Measurements from ENCODE around the gene SELP.

Gene SELP

DNA sequence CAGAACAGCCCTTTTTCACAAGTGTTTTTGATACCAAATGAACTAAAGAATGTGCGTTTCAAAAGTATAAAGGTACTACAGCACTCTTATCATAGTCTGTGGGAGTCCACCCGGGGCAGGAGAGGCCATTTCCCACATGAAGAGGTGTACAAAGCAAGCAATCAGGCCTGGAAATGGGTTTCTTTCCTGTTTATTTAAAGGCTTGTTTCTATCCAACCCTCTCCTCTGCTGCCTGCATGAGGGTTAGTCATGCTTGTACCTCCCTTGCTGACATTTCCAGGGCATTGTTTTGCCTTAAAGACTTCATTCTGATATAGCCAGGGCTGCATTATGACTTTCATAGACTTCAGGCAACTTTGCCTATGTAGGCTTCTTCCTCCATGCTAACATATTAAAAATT, 11.6 kb downstream of the SELP start:
- no peak for DNase-seq

DNA sequence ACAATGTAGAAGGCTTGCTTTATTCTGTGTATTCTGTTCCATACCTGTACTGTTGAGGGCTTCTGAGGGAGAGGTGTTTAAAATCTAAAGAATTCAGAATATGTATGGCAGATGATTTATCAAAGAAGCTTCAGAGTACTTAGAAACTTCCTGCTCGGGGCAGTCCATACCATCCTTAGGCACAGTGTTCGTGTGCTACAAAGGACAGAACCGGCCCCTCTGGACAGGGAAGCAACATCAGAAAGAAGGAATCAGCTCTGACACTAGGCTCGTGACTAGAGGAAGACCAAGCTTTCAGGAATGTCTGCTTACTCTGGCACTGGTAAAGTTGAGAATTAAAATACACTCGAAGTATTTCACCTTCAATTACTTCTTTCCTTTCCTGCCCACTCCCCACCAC, 14.1 kb downstream of the SELP start:
- DNase-seq = no peak

DNA sequence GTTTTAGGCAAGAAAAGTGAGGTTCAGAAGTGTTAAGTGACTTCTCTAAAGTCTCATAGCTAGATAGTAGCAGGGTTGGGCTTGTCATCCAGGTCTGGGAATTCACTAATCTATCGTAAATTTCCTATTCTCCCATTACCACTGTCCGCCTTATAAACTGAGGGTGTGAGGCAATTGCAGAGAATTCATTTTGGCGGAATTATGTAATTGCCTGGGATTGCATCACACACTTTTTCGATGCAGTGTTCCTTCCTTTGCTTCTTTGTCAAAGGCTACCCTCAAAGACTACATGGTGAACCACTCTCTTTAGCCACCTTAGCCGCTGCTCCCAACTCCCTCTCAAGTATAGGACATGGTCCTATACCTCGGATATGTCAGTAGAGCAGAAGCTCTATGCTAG, 19.1 kb downstream of the SELP start:
- no peak for DNase-seq

DNA sequence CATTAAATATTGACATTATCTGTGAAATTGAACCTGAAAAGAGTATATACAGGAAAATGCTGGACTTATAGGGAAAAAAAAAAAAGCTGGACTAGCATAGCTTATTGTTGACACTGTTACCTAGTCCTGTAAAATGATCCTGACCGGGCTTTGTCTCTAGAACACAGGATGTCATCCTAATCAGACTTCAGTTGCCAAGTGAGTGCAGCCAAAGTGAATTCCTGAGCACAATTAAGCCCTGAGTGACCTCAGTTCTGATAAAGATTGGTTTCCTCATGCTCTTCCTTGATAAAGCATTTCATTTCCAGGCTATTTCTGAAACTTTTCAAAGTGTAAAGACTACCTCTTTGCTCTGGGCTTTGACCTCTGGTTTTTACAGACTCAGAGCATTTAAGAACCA, 19.8 kb downstream of the SELP start:
- no peak for DNase-seq

DNA sequence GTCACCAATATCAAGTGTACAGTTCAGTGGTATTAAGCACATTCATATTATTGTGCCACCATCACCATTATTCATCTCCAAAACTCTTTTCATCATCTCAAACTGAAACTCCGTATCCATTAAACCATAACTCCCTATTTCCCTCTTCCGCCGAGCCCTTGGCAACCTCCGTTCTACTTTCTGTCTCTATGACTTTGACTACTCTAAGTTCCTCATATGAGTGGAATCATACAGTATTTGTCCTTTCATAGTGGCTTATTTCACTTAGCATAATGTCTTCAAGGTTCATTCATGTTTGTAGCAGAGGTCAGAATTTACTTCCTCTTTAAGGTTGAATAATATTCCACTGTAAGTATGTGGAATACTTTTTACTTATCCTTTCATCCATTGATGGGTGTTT, 21.7 kb downstream of the SELP start:
- DNase-seq = no peak

DNA sequence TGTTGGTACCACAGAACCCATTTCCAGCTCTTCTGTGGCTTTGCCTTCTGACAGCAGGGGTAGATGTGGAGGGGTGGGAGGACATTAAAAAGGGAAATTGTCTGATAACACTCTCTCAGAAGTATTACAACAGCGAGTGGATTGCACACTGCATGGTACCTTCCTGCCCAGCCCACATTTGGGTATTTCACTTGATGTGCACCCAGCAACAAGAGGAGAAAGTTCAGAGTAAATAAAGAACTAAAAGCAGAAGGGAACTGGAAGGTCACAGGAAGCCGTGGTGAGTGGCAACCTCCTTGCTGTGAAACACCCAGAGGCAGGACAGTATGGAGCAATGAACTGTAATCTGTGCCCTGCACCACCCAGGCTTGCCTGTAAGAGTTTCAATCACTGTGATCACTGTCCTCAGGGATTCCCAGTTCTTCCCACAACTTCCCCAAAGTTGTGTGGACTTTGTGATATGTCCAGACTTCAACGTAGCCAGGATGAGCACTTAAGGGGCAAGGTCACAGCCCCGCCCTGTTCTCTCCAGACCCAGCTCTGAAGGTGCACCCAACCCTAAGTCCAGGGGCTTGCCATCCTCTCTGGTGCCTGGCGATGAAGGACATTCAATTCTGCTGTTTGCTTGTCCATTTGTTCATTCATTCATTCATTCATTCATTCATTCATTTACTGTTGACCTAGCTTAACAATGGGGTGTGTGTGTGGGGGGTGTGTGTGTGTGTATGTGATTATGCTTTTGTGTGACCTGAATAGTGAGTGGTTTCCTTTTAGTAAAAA, 25.0 kb downstream of the SELP start:
- DNase-seq = no peak

DNA sequence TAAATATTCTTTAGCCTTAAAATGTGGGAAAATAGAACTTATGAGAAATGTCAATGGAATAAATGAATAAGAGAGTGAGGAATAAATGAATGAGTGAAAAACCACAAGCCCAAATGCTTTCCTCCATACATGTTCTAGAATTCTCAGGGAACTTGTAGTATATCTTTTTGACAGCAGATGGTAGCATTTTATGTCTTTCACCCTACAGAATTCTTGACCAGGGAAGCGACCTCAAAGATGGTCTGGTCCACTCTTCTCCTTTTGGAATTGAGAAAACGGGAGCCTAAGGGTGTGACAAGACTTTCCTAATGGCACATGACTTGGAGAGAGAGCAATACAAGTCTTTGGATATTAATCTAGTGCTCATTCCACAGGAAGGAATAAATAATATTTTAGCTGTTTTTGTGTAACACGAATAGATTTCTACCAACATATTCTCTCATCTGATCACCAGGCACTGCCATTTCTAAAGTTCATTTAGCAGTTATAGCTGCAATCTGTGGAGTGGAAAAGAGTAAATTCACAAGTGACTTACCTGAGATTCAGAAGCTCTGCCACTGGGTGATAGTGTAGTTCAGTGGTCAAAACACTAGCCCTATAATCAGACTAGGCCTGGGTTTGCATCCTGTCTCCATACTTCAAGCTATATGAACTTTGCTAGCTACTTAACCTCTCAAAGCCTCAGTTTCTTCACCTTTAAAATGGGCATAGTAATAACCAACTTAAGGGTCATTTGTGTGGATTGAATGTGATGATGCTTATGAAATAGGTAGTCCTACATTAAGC, 28.6 kb downstream of the SELP start:
- DNase-seq = peak; percentile 17

DNA sequence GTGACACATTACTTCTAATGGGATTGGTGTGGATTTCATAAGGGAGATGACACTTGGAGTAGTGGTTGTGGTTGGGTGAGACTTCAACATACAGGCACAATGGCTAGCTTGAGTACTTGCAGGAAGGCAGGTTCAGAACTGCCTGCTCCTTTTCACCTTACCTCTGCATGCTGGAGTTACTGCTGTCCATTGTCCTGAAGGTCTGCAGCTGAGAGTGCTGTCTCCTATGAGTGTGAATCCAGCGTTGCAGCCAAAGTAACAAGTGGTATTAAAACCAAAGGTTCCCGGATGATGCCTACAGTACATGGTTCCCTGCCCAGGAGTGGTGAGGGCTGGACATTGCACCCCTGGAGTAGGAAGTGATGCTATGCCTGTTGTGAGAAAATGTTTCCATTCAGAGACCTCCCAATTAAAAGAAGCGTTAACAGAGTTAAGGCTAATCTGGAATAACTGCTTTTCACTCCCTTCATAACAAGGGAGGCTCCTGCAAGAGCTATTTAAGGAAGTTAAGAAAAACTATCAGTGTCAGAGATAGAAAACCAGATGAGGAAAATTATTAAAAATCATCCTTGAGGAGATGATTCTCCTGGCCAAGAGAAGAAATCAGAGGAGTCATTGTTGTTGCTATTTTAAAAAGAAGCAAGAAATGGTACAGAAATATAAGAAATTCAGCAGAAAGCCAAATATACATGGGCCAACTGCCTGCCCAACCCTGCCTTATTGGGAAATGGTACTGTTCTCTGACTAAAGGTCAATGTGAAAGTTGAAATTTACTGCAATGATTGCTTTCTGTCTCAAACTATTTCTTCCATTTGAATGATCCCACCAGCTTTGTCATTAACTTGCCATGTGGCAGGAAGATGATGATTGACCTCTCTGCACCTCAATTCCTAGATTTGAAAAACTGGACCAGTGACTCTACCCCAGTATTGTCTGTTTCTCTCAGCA, 33.9 kb downstream of the SELP start:
- DNase-seq = no peak

DNA sequence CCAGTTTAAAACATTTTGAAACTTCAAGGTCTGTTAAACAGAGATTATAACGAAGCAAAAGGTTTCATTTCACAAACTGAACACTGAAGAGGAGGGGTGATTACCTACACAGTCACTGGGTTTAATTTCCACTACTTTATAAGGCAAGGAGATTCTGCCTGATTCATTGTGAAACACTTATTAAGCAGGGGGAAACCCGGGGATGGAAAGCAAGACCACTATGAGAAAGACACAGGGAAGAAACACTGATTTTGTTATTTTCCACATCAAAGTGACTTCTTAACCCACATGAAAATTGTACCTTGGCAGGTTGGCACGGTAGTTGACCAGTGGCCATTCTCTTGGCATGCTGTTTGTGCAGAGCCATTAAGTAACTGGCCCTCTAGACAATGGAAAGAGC, 35.5 kb downstream of the SELP start:
- DNase-seq = no peak

DNA sequence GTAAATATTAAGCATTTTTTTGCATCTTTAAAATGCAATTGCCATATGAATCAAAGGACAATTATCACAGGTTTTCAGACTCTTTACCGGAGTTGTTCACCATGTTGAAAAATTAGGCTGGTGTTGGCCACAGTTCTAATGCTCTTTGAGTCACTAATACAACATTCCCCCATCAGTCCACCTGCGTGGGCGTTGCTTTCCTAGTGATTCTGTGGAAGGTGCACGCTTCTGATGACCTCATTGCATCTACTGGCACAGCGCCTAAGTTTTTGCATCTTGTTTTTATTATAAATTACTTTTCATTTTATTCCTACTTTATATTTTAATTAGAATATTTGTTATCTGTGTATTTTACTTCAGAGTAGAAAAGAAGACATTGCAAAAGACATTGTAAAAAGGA, 39.0 kb downstream of the SELP start:
- no peak for DNase-seq

DNA sequence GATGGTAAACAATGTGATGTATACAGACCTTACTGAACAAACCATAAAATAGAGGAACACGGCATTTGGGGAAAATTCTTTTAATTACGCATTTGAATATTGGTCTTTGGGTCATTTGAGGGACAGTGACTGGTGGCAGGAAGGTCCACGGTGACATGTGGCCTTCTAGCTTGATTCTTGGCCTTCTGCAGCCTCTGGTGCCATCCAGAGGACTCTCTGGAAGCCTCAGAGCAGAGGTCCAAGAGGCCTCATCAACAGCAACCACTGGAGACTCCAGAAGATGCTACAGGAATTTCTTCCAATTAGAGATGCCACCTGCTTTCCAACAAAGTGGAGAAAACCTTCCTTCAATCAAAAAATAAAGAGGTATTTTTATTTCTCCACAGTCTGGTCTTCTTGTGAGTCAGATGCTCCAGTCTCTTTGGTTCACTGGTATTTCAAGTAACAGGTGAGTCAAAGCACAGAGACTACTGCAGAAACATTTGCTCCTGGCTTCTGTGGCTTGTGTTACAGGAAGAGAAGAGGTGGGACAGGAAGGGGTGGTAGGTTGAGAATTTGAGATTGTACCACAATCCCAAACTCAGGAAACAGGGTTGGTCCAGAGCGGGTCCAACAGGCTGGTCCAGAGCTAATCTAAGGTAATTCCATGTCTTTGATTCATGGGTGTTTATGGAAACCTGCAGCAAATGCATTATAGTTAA, 41.0 kb downstream of the SELP start:
- DNase-seq = no peak

DNA sequence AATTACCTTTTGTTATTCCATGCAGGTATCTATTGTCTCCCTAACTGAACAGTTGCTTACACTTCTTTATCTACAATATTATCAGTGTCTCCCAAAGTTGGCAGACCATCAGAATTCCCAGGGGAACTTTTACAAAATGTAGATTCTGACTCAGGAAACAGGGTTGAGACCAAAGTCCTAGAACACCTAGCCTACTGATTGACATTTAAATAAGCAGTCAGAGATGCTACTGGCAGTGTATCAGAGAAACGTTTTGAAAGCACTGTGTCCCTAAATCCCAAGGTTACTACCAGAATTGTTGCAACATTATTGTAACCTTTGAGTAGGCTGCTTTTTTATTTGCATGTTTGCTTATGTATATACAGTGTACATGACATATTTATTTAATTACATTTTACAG, 41.8 kb downstream of the SELP start:
- DNase-seq = no peak

DNA sequence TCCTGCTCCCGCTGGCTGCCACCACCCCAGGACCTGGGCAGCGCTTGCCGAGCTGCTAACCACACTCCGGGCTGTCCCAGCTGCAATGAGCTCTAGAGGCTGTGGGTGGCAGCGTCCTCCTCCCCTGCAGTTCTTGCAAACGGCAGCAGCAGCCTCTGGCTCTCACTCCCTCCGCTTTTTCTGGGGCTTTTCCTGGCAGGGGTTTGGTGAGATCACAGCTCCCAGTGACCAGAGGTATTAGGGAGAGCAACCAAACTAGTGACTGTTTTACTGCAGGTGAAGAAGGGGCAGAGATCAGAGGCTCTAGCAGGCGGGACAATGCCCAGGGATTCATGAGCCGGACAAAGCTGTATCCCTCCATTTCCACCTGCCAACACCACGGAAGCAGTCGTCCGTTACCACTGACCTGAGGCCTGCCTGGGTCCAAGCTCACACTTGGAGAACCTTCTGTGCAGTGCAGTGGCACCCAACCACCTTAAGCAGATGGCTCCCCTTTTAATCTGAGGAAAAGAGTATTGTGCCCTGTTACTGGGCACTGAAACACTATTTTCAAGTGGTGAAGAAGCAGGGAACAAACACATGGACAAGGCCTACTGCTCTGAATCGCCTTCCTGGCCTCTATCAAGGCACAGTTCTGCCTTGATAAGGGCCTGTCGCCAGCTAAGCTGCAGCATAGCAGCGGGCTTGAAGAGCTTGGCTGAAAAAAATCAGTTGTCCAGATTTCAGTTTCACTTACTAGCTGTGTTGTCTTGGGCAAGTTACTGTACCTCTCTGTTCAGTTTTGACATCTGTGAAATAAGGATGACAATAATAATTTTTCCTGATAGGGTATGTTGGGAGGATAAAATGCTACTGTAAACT, 43.3 kb downstream of the SELP start, which contains the start of gene F5:
TSS of gene F5 (minus strand) at position 87 of the 861 bp plus-strand sequence. CDS start 95 bp downstream, outside the sequence.
- peak; percentile 63 for DNase-seq

DNA sequence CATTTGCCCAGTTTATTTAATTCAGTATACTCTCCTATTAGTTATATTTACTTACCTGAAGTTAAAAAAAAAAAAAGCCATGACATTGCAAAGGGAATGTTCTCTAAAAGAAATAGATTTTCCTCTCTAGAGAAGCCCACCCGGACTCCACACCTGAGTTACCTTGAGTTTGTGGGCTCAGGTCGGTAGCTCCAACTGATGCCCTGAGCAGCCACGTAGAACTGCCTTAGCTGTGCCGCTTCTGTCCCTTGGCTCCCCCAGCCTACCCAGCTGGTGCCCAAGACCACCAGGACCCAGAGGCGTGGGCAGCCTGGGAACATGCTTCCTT, 43.9 kb downstream of the SELP start:
- no peak for DNase-seq

DNA sequence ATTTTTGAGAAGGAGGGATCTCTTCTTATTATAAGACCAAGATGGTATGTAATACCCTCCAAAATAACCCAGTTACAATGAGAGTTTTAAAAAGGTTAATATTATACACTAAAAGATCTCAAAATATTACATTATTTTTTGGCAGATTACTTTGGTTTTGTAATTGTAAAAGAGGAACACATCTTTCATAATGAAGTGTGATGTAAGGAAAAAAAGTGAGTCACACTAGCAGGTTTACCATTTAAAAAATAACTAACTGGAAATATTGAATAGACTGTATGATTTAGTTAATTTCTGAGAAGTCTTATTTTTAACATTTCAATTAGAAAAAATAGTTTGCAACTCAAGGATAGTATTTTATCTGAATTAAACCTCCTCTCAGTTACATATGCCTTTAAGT, 44.7 kb downstream of the SELP start:
- no peak for DNase-seq

DNA sequence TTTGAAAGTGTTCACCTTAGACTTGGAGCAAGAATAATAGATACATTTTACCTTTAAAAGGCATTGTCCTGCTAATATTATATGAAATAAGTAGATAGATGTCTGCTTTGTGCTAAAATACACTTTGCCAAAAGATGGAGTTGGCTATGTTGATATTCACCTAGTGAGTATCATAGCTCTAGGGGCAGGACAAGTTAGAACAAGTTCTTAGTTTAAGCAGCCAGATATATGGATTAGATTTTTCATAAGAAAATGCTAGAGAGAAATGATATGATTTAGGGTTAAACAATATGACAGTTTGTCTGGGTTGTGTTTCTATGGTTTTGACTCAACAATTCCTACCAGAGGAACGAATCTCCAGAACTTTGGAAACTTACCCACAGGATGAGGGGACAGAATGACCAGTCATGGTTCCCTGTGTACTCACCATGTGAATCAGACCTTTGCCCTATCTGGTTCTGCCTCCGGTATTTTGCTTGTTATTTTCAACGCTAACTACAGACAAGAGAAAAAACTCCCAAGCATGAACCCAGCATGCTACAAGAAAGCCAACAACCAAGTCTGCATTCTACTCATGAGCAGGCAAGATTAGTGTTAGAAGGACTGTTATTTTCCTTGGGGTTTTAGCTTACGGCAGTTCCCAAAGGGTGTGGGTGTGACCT, 45.3 kb downstream of the SELP start:
- no peak for DNase-seq

DNA sequence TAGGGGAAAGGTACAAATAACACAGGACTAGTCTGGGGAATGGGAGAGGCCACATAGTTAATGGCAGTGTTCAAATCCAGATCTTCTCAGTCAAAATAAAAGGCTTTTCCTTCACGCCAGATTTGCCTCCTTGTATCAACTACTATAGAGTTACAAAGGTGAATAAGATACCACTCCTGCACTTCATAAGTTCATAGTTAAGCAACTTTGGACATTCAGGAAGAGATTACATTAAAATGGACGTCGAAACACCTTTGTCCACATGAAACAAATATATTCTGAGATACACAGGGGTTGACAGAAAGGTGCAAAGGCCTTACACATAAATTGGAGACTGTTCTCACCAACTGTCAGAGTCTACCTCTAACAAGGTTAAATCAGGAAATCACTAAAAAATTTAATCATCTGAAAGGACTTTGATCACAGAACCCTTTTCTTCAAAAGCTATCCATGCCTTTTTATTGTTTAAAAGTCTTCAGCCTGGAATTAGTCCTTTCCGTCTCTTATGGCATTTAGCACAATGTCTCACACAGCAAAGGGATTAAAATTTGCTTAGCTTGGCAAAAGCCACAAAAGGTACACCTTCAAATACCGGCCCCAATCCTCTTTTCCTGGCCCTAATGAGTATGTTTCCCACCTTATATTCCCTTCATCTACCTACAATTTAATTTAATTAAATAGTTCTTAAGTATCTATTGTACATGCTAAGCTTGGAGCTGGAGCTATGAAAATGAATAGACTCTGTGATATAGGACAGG, 51.8 kb downstream of the SELP start:
- no peak for DNase-seq

DNA sequence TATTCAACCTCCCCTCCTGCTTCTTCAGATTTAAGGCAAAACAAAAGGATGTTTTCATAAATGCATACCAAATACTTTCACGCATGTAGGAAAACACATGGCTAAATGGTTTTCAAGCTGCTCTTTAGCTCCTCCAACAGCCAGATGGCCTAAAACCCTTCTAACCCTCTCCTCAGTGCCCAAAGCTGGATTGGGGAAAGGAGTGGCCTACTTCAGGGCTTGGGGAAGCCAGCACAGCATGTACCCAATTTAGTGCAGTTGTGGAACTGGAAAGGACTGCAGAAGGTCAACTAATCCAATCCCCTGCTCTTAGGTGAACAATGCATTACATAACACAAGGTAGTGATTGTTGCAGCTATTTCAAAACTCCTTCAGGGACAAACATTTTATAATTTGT, 53.0 kb downstream of the SELP start:
- DNase-seq = no peak

DNA sequence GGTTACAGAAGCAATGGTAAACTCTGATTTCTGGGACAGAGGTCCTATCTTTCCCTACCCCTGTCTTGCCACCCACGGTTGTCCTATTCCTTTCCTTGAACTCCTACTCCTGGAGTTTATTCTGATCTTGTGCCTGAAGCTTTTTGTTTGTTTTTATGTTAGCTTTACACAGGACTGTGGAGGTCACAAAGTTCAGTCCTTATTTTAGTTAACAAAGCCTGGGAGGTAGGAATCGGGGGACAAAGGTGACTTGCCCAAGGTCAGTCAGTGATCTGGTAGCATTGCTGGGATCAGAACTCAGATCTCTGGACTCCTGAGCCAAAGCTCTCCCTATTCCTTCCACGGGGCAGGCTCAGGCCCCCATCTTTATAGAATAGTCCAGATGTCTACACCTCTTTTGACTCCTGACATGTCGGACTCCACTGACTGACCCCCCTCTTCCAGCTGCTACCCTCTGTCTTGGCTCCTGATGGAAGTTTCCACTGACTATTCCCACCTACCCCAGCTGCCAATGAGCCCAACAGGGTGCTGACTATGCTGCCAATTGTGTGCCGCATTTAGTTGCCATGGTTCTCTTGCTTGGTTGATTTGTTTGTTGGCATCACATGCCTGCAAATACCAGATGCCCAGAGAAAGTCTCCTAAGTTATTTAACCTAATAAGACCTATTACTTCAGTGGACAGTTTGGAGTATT, 53.5 kb downstream of the SELP start:
- no peak for DNase-seq

DNA sequence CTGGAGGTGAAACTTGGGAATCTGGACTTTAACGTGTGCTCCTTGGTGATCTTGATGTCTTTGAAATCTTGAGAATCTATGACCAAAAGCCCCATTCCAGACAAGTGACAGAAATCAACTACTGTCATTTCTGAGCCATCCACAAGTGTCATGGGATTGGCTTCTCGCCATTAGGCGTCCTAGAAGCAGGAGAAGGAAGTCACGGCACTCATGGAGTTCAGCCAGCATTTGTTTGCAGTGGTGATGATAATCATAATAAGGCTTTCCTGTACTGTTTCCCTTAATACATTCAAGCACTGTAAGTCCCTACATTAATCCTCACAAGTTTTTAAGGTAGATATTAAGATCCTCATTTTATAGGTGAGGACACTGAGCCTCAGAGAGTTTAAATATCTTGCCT, 55.6 kb downstream of the SELP start:
- no peak for DNase-seq
